Activated CD8-positive, alpha-beta memory T cell treated with anti-CD3 and anti-CD28 coated beads for 4 hours (primary cell): ENCODE measurements around the gene NAA60.

Source experiments
- DNase-seq, 2 donors: peaks; one replicate each; pipeline ENCODE4 v3.0.0-alpha.2; 2020; ENCODE audit warnings: low read depth in 2 of 2

Gene NAA60

DNA sequence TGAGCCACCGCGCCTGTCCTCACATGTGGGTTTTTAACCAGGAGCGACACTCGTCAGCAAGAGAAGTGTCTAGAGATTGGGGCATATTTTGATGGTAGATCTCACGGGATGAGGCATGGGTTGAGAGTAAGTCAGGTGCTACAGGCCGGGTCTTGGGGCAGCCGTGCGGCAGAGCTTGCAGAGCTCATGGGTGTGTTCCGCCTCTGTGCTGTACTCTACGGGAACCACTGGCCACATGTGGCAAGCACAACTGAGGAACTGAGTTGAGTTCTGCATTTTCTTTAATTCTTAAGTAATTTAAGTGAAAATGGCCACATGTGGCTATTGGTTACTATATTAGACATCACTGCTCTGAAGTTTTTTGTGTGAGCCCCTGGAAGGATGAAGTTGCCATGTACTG, 66.9 kb downstream of the NAA60 start:
- DNase-seq = no peak

DNA sequence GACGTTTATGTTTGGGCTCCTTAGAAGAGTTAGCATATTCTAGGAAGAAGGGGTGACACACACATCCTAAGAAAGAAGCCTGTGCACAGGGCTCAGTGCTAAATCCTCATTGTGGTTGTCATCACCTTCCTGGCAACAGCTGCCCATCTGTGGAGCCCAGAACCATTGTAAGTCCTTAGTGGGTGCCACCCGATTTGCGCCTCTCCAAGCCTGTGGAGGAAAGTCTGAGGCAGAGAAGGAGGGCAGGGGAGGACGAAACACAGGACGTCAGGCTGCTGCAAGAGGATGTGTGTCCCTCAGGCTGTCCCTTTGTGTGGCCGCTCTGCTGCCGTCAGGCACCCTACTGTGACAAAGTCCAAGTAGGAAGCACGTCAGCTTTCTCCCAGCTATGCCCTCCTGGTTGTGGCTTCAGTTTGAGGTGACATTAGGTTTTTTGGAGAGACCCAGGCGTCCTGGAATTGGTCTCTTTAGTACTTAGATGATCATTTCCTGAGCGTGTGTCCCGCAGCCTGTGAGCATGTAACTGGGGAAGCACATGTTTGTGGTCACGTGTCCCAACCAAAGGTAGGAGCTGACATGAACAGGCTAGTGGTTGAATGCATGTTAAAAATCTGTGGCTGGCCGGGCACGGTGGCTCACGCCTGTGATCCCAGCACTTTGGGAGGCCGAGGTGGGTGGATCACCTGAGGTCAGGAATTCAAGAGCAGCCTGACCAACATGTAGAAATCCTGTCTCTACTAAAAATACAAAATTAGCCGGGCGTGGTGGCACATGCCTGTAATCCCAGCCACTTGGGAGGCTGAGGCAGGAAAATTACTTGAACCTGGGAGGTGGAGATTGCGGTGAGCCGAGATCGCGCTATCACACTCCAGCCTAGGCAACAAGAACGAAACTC, 68.1 kb downstream of the NAA60 start:
- DNase-seq = no peak

- DNase-seq = no peak
These were observed 70.6 kb downstream of the NAA60 start for GRCh38 chr16:3513892-3514583.

- DNase-seq = no peak
These were observed 71.1 kb downstream of the NAA60 start for GRCh38 chr16:3514621-3515020.

DNA sequence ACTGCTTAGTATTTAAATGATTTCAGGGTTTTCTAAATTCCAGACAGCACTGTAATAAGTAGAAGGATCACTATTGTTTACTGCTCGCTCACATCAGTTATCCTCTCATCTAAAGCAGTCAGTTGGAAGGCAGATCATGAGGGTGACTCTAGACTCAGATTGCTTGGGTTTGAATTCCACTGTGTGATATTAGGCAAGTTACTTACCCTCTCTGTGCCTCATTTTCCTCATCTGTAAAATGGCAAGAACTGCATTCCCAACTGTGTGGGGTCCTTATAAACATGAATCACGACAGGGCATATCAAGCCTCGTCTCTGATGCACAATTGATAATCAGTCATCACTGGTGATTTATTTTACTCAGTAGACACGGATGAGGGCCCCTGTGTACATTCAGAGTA, 72.4 kb downstream of the NAA60 start:
- no peak for DNase-seq

GRCh38 chr16:3518292-3518985, 75.0 kb downstream of the NAA60 start:
- DNase-seq = no peak

DNA sequence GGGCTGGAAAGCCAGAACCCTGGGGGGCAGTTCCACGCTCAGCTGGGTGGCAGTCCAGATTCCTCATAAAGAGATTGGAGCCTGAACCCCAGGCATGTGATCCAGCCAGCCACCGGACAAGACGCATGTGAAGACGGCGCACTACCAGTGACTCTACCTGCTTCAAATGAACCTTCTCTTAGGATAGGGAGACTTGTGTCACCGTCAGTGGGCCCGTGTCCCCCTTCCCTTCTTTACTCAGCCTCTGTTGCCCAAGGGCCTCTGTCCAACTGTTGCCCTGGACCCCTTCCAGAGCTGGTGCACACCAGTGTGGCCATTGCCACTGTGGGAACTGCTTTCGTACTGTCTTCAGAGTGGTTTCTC, 75.5 kb downstream of the NAA60 start:
- DNase-seq = no peak

DNA sequence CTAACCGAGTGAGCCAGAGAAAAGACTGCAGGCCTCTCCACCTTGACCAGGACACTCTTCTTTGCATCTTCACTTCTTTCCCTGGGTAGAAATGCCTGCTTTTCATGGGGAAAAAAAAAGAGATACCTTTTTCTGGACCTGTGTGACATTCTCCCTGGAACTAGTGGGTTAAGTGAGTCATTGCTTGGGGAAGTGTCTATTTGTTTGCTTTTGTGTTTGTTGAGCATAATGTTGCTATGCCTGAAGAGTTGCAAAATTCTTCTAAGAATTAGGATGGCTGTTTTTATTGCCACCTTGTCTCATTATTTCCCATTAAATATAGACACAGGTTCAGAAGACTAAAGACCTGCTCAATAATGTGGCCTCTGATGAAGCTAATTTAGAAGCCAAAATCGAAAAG, 76.1 kb downstream of the NAA60 start:
- no peak for DNase-seq

GRCh38 chr16:3520413-3520812, 76.9 kb downstream of the NAA60 start:
- DNase-seq = no peak

- DNase-seq = no peak
These were observed 77.4 kb downstream of the NAA60 start for GRCh38 chr16:3520841-3521240.

DNA sequence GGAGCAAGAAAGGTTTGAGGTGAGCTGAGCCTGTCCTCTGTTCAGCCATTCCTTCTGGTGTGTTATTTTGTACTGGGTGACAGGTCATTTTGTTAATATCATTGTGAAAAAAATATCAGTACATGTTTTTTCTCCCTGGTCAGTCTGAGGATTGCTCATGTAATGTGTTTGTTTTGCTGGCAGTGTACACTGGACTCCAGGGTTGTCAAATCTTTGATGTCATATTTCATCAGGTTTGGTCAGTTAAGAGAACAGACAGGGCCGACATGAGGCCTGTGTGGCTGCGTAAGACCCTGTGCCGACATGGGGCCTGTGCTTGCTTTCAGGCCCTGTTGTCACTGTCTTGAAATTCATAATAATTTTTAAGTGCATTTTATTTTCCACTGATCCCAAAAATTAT, 79.8 kb downstream of the NAA60 start:
- DNase-seq = no peak

DNA sequence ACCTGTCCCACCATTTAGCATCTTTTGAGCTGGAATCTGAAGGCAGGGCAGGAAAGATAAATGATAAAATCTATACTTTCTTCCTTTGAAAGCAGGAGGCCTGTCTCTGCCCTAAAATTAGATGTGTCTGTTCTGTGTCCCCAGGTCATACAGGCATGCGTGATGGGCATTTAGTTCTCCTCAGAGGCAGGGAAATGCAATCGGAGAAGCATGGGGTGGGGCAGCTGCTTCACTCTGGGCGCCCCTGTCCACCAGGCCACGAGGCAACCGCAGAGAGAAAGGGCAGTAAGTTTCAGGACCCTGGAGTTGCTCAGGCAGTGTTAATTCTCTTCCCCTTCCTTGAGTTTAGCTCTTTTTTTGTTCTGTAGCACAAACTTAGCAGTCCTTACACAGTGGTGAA, 82.5 kb downstream of the NAA60 start:
- no peak for DNase-seq

DNA sequence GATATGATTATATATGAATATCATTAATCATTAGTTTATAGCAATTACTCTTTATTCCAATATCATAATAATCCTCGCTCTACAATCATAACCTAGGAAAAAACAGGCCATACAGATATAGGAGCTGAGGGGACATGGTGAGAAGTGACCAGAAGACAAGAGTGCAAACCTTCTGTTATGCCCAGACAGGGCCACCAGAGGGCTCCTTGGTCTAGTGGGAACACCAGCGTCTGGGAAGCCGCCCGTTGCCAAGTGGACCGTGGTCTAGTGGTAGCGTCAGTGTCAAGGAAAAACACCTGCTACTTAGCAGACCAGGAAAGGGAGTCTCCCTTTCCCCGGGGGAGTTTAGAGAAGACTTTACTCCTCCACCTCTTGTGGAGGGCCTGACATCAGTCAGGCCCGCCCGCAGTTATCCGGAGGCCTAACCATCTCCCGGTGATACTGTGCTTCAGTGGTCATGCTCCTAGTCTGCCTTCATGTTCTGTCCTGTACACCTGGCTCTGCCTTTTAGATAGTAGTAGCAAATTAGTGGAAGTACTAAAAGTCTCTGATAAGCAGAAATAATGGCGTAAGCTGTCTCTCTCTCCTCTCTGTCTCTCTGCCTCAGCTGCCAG, 83.8 kb downstream of the NAA60 start:
- DNase-seq = peak; percentile 14 to 16

DNA sequence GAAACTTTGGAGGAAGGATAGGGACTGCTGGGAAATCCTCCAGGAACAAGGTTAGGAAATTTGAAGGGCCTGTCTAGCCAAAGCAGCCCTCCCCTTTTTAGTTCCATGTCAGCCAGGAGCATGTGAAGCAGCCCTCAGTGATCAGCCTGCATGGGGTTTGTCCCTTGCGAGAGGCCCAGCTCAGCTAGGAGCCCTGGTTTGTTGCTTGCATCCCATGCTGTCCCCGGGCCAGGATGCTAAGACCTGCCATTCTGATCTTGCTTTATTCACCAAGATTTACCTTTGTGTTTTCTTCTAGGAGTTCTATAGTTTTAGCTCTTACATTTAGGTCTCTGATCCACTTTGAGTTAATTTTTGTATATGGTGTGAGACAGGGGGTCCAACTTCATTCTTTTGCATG, 84.9 kb downstream of the NAA60 start:
- DNase-seq = no peak

GRCh38 chr16:3529175-3529574, 85.7 kb downstream of the NAA60 start:
- DNase-seq = no peak

- DNase-seq = no peak
These were observed 87.0 kb downstream of the NAA60 start for GRCh38 chr16:3530371-3530914.

DNA sequence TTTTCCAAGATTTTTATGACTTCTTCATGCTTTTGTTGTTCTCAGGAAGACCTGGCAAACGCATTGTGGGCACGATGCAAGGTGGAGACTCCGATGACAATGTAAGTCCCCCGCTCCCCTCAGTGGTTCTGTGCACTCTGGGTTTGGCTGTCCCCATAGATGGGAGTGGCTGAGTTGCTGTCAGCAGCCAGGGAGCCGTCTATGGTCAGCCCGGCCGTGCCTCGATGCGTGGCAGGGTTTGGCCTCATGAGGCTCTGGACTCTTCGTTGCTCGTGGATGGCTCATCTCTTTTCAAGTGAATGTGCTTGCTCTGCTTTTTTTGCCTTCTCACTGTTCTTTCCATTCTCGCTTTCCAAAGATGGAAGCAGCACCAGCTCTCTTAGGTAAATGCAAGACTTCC, 89.3 kb downstream of the NAA60 start:
- no peak for DNase-seq

GRCh38 chr16:3534126-3534525, 90.6 kb downstream of the NAA60 start:
- no peak for DNase-seq

DNA sequence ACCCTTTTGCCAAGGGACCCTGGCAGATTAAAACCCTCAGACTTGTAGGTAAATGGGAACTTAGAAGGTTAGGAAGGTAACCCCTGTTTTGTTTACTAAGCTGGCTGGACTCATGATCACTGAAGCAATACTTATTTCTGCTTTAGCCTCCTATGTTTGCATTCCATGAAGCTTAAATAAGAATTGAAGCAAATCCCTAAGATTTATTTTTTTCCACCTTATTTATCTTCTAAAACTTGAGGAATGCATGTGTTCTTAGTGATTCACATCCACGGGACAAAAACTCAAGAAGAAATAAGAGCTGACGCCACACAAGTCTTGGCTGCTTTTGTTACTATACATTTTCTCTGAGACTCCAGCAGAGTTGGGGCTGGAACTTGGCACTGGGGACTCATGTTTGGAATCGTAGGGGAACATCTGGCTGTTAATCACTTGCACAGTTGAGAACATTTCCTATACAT, 92.8 kb downstream of the NAA60 start:
- DNase-seq = no peak
